GM19239 (cell line): ENCODE results near the gene APC2.
"Not testable (repeated sequence)": the region's sequence is repeated elsewhere in the genome, so short reads cannot be mapped to it uniquely, and the experiment has no call there.

Experiments used
- DNase-seq: peaks from one replicate; pipeline ENCODE4 v3.0.0; 2011; ENCODE audit warnings: low spot score; ENCODE audit not compliant: insufficient read length
- FAIRE-seq: peaks from 2 replicates; lab custom pipeline; 2011; peaks lifted over from hg19 to GRCh38; lab: Jason Lieb, UNC

APC2 gene

DNA sequence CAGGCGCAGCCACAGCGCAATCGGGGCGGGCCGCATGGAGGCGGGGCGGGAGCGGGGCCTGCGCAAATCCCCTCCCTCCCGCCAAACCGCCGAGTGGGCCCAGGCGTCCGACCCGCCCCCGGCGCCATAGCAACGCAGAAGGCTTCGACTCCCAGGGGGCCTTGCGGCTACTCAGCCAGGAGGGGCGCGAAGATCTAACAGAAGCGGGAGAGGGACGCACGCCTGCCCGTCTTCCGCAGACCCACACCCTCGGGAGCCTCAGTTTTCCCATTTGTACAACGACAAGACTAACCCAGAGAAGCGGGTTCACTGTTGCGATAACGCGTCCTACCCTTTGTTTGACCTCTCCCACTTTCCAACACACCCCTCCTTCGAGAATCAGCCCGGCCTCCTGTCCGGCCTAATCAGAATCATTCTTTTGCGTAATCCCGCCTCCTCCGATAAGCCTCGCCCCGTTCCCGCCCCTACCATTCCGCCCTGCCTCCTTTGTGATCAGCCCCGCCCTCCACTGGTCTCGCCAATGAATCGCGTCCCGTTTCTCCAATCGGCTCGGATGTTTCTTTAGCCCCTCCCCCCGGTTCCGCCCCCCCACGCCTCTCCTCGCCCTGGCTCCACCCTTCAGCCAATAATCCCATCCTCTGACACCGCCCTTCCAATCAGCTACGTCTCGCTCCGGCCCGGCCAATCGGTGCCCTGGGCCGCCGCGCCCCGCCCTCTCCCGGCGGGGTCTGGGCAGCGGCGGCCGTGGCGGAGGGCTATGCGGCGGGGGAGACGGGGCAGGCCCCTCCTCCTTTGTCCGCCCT lies 40.6 kb downstream of the APC2 start, which contains the start of gene PCSK4:
PCSK4 (minus strand) TSS at position 40 of the 803 bp plus-strand sequence; CDS start at position 36, 4 bp downstream.
- DNase-seq (peak; percentile 95), FAIRE-seq (peak; percentile 97)

DNA sequence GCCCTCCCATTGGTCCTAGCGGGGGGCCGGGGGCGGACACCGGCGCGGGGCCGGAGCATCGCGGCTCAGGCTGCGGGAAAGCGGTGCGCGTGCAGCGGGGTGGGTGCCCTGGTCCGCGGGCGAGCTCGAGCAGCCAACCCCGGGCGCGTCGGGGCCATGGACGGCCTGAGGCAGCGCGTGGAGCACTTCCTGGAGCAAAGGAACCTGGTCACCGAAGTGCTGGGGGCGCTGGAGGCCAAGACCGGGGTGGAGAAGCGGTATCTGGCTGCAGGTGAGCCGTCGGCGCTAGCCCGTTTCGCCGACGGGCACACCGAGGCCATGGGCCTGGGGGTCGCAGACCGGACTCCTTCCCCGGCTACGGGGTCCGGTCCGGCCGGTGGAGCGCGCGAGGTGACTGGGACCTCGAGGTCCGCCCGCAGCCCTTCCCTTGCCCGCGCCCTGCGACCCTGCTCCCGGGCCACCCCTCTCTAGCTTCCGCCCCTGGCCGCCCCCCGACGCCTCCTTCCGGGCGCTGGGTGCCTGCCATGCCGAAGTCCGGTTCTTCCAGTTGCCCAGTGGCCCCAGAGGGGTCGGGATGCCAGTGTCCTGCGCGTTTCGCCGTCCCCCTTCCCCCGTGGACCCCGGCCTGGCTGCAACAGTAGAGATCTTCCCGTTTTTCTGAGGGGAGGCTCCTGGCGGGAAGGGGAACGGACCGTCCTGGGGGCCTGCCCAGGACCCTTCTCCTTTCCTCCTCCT lies 41.4 kb downstream of the APC2 start, which contains the start of gene REEP6:
REEP6 (plus strand) TSS at position 68 of the 735 bp plus-strand sequence; CDS start at position 157, 89 bp downstream.
- FAIRE-seq (no peak), DNase-seq (no peak)

DNA sequence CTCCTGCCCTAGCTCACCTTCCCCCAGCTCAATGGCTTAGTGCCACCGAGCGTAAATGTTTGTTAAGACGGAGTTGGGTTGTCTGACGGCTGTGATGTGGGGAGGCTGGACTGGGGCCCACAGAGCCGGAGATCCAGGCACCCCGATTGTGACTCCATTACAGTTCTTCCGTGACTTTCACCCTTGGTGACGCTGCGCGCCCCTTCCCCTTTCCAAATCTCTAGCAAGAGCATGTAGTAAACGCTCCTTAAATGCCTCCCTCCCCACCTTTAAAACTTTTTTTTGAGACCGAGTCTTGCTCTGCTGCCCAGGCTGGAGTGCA lies 41.9 kb downstream of the APC2 start:
- FAIRE-seq (no peak), DNase-seq (no peak)

DNA sequence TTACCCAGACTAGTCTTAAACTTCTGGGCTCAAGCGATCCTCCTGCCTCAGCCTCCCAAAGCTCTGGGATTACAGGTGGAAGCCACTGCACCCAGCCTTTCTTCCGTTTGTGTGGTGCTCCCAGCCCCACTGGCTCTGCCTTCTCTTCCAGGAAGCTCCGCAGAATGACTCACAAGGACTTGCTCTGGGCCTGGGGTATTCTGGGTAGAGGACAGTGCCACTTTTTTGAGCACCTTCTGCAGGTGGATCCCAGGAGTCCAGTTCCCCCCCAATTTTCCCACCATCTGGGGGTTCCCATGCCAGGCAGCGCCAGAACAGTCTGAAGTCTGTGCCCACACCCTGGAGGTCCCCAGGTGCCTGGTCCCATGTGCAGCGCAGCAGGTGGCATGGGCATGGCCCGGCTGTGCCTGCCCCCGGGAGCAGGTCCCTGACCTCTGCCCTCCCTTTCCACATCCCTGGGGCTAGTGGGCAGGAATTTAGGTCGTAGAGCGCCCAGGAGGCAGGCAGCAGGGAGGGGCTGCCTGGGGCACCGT lies 42.6 kb downstream of the APC2 start:
- FAIRE-seq (no peak), DNase-seq (no peak)

DNA sequence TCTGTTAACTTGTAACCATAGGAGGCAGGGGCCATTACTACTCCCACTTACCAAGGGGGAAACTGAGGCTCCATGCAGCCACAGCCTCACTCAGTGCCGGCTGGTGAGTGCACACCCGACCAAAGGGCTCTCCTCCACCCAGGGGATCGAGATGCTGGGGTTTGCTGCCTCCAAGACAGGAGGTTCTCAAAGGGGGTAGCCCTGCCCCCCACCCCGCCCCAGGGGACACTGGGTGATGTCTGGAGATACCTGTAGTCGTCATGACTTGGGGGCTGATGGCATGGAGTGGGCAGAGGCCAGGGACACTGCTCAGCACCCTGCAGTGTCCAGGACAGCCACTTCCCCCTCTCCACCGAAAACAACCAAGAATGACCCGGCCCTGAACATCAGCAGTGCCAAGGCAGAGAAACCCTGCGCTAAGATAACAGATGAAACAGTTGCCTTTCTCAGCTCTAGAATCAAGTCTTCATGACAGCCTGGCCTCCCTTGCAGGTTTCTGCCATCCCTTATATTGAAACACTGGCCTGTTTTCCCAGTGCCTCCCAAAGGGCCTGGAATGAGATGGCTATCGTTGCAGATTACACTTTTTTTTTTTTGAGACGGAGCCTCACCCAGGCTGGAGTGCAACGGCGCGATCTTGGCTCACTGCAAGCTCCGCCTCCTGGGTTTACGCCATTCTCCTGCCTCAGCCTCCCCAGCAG lies 44.3 kb downstream of the APC2 start:
- FAIRE-seq (no peak), DNase-seq (no peak)

DNA sequence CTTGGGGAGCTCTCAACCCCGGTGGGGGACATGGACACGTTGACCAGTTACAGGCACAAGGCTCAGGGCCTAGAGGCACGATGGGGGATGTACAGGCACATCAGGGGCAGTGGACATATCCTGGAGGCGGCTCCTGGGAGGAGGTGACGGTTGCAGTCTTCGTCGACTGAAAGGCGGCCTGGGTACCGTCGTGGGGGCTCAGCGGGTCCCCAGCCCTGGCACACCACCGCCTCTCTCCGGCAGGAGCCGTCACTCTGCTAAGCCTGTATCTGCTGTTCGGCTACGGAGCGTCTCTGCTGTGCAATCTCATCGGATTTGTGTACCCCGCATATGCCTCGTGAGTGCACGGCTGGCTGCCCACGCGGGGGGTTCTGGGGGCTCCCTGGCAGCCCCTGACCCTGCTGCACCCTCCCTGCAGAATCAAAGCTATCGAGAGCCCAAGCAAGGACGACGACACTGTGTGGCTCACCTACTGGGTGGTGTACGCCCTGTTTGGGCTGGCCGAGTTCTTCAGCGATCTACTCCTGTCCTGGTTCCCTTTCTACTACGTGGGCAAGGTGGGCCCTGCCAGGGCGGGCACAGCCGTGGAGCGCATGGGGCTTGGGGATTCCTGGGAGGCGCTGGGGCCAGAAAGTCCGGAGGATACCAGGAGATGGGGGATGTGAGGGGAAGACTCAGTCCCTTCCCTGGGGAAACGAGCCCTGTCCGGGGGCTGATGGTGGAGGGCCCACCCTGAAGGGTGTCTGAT lies 45.3 kb downstream of the APC2 start:
- FAIRE-seq (no peak), DNase-seq (no peak)

DNA sequence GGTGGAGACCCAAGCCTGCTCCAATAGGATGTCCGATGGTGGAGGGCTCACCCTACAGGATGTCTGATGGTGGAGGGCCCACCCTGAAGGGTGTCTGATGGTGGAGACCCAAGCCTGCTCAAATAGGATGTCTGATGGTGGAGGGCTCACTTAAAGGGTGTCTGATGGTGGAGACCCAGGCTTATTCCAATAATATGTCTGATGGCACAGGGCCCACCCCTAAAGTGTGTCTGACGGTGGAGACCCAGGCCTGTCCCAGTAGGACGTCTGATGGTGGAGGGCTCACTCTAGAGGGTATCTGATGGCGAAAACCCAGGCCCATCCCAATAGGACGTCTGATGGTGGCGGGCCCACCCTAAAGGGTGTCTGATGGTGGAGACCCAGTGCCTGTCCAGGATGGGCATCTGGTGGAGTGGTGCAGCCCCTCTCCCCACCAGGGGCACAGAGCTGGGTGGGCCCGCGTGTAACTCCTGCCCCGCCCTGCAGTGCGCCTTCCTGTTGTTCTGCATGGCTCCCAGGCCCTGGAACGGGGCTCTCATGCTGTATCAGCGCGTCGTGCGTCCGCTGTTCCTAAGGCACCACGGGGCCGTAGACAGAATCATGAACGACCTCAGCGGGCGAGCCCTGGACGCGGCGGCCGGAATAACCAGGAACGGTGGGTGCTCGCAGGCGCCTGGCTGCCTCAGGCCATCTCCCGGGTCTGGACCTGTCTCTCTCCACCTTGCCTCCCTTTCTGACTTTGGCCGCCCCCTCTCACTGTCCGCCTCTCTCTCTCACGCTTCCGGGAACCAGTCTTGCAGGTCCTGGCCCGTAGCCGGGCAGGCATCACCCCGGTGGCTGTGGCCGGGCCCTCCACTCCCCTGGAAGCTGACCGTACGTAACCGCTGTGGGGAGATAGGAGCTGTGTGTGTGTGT lies 46.1 kb downstream of the APC2 start:
- DNase-seq, result no peak
- FAIRE-seq, result no peak

DNA sequence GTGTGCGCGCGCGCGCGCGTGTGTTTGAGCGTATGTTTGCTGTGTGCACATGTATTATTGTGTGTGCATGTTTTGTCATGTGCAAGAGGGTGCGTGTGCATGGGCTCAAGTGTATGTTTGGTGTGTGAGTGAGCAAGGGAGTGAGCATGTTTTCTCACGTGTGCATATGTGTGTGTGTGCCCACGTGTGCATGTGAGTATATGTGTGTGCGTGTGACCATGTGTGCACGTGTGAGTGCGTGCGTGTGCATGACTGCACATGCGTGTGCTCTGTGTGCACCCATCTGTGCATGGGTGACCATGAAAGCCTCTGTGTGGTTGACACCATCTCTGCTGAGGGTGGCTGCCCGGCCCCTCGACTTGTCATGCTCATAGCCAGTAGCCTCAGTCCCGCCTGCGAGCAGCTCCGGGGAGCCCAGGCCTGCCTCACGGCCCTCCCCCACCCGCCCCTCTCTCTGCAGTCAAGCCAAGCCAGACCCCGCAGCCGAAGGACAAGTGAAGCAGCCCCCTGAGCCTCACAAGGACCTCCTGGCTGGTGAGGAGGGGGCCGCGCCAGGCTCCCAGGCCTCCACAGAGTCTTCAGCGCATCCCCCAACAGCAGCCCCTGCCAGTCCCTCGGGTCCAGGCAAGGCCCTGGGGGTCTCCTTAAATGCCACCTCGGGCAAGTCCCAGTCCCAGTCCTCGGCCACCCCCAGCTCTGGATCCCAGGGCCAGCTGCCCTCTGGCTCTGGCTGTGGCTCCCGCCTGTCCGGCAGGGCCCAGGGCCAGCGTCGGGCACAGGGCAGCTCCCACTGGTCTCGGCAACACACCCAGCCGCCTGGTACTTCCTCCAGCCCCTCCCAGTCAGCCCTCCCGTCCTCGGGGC lies 47.0 kb downstream of the APC2 start:
- FAIRE-seq, result no peak
- no peak for DNase-seq

DNA sequence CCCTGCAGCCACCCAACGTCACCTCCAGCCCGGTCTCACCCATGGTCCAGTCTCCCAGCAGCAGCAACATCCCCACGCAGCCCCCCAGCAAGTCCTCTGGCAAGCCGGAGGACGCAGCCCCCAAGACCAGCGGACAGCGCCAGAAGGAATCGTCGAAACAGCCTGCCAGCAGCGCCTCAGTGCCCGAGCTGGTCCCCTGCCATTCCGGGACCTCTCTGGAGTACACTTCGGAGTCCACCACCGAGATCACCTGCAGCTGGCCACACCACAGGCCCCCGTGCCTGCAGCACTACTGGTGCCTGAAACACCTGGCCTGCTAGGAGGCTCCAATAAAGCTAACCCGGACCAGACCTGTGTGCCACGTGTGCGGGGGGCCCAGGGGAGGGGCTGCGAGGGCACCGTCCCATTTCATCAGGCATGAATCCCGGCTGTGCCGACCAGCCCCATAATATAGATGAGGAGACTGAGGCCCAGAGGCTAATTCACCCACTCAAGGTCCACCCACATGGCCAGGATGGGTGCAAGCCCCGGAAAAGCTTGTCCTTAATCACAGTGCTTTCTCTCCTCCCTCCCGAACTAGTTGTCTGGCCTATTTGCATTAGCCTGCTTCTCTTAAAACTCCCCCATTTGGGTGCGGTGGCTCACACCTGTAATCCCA lies 47.8 kb downstream of the APC2 start:
- DNase-seq (no peak), FAIRE-seq (no peak)

DNA sequence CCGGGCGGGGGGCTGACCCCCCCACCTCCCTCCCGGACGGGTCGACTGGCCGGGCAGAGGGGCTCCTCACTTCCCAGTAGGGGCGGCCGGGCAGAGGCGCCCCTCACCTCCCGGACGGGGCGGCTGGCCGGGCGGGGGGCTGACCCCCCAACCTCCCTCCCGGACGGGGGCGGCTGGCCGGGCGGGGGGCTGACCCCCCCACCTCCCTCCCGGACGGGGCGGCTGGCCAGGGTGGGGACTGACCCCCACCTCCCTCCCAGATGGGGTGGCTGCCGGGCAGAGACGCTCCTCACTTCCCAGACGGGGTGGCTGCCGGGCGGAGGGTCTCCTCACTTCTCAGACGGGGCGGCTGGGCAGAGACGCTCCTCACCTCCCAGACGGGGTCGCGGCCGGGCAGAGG lies 49.3 kb downstream of the APC2 start:
- not testable (repeated sequence) for FAIRE-seq, DNase-seq

DNA sequence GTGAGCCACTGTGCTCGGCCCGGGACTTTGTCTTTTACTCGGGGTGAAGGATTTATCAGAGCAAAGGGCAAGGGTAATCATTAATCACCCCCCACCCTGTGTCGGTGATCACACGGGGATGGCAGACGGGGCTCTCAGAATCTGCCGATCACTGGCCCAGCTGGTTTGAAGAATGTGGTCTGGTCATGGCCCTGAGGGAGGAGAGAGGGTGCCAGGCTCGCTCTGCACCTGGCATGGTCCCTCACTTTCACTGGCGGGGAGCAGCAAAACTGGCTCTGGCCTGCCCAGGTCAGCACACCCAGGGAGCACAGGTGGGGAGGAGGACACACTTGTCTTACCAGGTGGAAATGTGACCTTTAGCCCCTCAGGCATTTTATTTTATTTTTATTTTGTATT lies 51.3 kb downstream of the APC2 start:
- DNase-seq (no peak), FAIRE-seq (no peak)

DNA sequence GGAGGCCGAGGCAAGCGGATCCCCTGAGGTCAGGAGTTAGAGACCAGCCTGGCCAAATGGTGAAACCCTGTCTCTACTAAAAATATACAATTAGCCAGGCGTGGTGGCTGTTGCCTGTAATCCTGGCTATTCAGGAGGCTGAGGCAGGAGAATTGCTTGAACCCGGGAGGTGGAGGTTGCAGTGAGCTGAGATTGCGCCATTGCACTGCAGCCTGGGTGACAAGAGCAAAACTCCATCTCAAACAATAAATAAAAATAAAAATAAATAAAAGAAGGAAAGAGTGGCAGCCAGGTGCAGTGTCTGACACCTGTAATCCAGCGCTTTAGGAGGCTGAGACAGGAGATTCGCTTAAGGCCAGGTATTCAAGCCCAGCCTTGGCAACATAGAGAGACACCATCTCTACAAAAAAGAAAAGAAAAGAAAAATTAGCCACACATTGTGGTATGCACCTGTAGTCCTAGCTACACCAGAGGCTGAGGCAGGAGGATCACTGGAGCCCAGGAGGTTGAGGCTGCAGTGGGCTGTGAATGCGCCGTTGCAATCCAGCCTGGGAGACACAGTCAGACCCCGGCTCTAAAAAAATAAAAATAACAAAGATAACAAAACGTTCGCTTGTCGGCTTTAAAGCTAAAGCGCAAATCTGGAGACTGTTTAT lies 52.6 kb downstream of the APC2 start:
- FAIRE-seq (no peak), DNase-seq (no peak)

DNA sequence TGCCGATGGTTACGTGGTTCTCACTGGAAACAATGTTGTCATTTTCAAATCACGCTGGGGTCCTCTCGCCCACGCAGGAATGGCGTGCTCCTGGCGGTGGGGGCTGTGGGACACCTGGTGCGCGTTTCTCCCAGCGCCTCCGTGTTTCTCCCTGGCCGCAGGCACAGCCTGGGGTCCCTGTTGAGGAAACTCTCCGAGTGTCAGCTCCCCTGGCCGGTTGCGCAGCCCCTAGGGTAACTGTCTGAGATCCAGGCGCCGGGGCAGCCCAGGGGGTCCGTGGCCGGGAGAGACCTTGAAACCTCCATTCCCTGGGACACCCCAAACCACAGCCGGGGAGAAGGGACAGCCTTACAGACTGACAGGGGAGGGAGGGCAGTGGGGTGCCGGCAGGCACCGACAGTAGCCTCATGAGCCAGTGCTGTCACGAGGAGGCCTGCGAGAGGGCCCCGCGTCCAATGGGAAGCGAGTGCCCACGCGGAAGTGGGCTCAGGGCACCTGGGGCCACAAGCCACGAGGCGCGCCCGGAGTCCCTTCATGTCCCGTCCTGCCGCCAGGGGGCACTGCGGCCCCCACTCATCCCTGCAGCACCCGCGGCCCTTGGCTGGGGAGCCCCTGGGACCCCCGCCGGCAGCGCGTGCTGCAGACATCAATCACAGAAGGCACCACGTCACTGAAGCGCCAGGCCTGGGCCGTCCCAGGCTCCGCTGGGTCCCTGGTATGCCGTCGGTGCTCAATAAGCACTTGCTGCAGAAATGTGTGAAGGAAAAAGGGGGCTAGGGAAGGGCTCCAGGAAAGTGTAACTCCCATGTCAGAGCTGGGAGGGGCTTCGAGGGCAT lies 53.4 kb downstream of the APC2 start:
- DNase-seq (peak; percentile 70), FAIRE-seq (no peak)

DNA sequence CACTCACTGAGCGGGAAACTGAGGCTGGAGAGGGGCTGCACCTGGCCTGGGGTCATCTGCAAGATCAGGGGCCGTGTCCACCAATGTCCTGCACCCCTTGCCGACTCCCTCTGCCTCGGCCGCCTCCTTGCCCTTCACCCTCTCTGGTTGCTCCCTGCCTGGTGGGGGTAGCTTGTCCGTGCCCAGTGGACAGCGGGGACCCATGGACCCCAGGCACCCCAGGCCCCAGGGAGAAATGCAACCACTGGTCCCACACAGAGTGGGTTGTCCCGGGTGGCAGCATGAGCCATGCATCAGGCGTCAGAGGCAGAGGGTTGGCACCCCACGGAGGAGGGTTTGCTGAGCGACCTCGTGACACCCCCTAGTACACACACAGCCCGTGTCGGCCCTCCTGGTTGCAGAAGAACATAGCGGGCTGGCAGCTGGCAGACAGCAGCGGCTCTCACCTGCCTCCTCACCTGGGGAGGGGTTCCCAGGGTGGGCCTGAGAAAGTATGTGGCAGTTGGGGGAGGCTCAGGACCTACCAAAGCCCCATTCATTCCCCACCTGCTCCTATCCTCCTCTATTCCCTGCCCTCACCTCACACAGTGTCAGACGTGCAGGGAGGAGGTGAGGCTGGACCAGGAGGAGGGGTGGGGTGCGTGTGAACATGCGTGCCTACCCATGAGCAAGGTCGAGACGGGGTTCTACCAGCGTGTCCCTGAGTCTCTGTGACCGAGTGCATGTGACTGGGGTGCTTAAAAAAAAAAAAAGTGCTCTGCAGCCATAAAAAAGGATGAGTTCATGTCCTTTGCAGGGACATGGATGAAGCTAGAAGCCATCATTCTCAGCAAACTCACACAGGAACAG lies 54.2 kb downstream of the APC2 start:
- no peak for FAIRE-seq
- no peak for DNase-seq

DNA sequence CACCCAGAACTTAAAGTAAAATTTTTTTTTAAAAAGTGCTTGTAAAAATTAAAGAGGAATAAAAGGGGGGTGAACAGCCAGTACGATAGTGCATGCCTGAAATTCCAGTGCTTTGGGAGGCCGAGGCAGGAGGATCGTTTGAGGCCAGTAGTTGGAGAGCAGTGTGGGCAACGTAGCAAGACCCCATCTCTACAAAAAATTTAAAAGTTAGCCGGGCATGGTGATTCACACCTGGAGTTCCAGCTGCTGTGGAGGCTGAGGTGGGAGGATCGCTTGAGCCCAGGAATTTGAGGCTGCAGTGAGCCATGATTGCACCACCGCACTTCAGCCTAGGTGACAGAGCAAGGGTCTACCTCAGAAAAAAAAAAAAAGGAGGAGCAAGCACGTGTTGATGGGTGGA lies 55.1 kb downstream of the APC2 start:
- no peak for FAIRE-seq

More for the DNA sequence above, 55.1 kb downstream of the APC2 start:
- no peak for DNase-seq
